ENCODE measurements around the gene SYTL4.

- TF ChIP-seq, protein P1, sequence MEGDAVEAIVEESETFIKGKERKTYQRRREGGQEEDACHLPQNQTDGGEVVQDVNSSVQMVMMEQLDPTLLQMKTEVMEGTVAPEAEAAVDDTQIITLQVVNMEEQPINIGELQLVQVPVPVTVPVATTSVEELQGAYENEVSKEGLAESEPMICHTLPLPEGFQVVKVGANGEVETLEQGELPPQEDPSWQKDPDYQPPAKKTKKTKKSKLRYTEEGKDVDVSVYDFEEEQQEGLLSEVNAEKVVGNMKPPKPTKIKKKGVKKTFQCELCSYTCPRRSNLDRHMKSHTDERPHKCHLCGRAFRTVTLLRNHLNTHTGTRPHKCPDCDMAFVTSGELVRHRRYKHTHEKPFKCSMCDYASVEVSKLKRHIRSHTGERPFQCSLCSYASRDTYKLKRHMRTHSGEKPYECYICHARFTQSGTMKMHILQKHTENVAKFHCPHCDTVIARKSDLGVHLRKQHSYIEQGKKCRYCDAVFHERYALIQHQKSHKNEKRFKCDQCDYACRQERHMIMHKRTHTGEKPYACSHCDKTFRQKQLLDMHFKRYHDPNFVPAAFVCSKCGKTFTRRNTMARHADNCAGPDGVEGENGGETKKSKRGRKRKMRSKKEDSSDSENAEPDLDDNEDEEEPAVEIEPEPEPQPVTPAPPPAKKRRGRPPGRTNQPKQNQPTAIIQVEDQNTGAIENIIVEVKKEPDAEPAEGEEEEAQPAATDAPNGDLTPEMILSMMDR (IDR thresholded peaks at IDR 0.05): no peak
- TF ChIP-seq POLR2A (IDR thresholded peaks at IDR 0.05): no peak
Measured at GRCh38 chrX:100680756-100681155, 51.2 kb downstream of the SYTL4 start.

Data from adrenal gland (tissue), 5 donors.